HCT116 (cell line): Measurements from ENCODE around the gene RCOR3. TPM values are rescaled to one million over a fixed set of nuclear protein-coding genes. Genes with fewer than 3 reads are reported as not detected.

Source experiments
- ATAC-seq: fragments of 200-7000 bp; cut with Tn5 transposase; 2 replicates; pipeline ENCODE4 v1.9.1; 2020; ENCODE audit warnings: mild to moderate bottlenecking, moderate library complexity
- BruUV-seq: library from RNA; stranded (reverse); fragments of 400-500 nt; replicated peaks from 2 replicates; lab custom pipeline; 2021; lab: Mats Ljungman, UMichigan
- CTCF ChIA-PET: fragments of 300-600 bp; sonication (Branson Sonifier 250); formaldehyde crosslinking; loops from one replicate; lab custom pipeline; 2021; ENCODE audit warnings: antibody characterized with exemption; lab: Charles Lee
- POLR2A ChIA-PET: fragments of 300-600, 350-600 bp; sonication (Branson Sonifier 250); formaldehyde crosslinking; loops from one replicate; lab custom pipeline; 2021; ENCODE audit warnings: antibody characterized with exemption; lab: Charles Lee
- RAD21 ChIA-PET, 2 experiments: fragments of 300-600 bp; sonication (Branson Sonifier 250); formaldehyde crosslinking; loops; one replicate each; lab custom pipeline; 2023; ENCODE audit warnings: low total read pairs in 2 of 2; ENCODE audit not compliant: uncharacterized antibody in 2 of 2, unreplicated experiment in 2 of 2, low non-redundant PET in 1 of 2; lab: Charles Lee
- DNase-seq: peaks from one replicate; pipeline ENCODE4 v3.0.0-alpha.2; 2010; ENCODE audit warnings: low read depth, low spot score
- H2AFZ ChIP-seq: fragments of 200-600 bp; shearing (Covaris generic), sonication (generic); 2 replicates; pipeline ENCODE4 v1.6.1; 2017; ENCODE audit warnings: low read depth, mixed run types, mixed read lengths, antibody characterized with exemption, low read length; ENCODE audit not compliant: poor library complexity, severe bottlenecking
- H3K27ac ChIP-seq: 2 replicates; pipeline ENCODE4 v1.5.1; 2012; ENCODE audit warnings: low read depth, low read length
- H3K27me3 ChIP-seq: fragments of 200-600 bp; sonication (generic); 2 replicates; pipeline ENCODE4 v1.6.1; 2016; ENCODE audit warnings: mixed run types, low read length, mixed read lengths; ENCODE audit not compliant: insufficient read depth
- H3K36me3 ChIP-seq, 2 experiments: fragments of 200-500 bp in 1 of 2; fragments of 200-600 bp in 1 of 2; sonication (Bioruptor generic) in 1 of 2; sonication (generic) in 1 of 2; 2 replicates each; pipeline versions ENCODE4 v1.5.1 to v1.6.1; 2014 to 2016; ENCODE audit warnings: low read length in 2 of 2, inconsistent platforms in 1 of 2, mixed read lengths in 1 of 2, mixed run types in 1 of 2; ENCODE audit not compliant: insufficient read depth in 2 of 2, control insufficient read depth in 1 of 2
- H3K4me1 ChIP-seq, 2 experiments: fragments of 200-600 bp in 1 of 2; sonication (generic) in 1 of 2; 2 replicates each; pipeline versions ENCODE4 v1.5.1 to v1.6.1; 2012 to 2017; ENCODE audit warnings: low read length in 2 of 2, inconsistent platforms in 1 of 2, mild to moderate bottlenecking in 1 of 2, mixed read lengths in 1 of 2, mixed run types in 1 of 2, moderate library complexity in 1 of 2; ENCODE audit not compliant: insufficient read depth in 2 of 2, control insufficient read depth in 1 of 2
- H3K4me2 ChIP-seq: fragments of 200-600 bp; sonication (generic); 2 replicates; pipeline ENCODE4 v1.6.1; 2017; ENCODE audit warnings: mixed run types, low read length, mixed read lengths
- H3K4me3 ChIP-seq, 2 experiments: fragments of 200-600 bp in 1 of 2; sonication (generic) in 1 of 2; replicated peaks in 1 of 2; 2 replicates each; pipeline ENCODE4 v1.5.1; 2011 to 2016; ENCODE audit warnings: low read length in 2 of 2, control low read depth in 1 of 2, low read depth in 1 of 2, mild to moderate bottlenecking in 1 of 2, mixed read lengths in 1 of 2, mixed run types in 1 of 2
- H3K79me2 ChIP-seq: fragments of 200-600 bp; sonication (generic); 2 replicates; pipeline ENCODE4 v1.6.1; 2017; ENCODE audit warnings: mild to moderate bottlenecking, mixed run types, low read length, moderate library complexity, mixed read lengths; ENCODE audit not compliant: insufficient read depth
- H3K9ac ChIP-seq: fragments of 200-600 bp; sonication (generic); 2 replicates; pipeline ENCODE4 v1.6.1; 2016; ENCODE audit warnings: low read length, mixed read lengths
- H3K9me2 ChIP-seq: fragments of 200-600 bp; sonication (generic), shearing (Covaris generic); 2 replicates; pipeline ENCODE4 v1.6.1; 2017; ENCODE audit warnings: mixed run types, mild to moderate bottlenecking, moderate library complexity; ENCODE audit not compliant: insufficient read depth
- H3K9me3 ChIP-seq, 2 experiments: fragments of 200-500 bp in 1 of 2; fragments of 200-600 bp in 1 of 2; sonication (Bioruptor generic) in 1 of 2; sonication (generic) in 1 of 2; 2 replicates each; pipeline ENCODE4 v1.6.1; 2014 to 2017; ENCODE audit warnings: low read length in 2 of 2, mixed read lengths in 2 of 2, inconsistent platforms in 1 of 2, low read depth in 1 of 2, mild to moderate bottlenecking in 1 of 2, mixed run types in 1 of 2, moderate library complexity in 1 of 2; ENCODE audit not compliant: control insufficient read depth in 1 of 2, insufficient read depth in 1 of 2
- H4K20me1 ChIP-seq: fragments of 200-600 bp; sonication (generic), shearing (Covaris generic); 2 replicates; pipeline ENCODE4 v1.6.1; 2017; ENCODE audit warnings: mixed run types, mild to moderate bottlenecking, moderate library complexity; ENCODE audit not compliant: insufficient read depth
- ATF3 ChIP-seq: IDR thresholded peaks from 2 replicates; pipeline ENCODE4 v1.6.1; 2012
- EGR1 ChIP-seq: IDR thresholded peaks from 2 replicates; pipeline ENCODE4 v1.6.1; 2012; ENCODE audit warnings: low read depth
- ELF1 ChIP-seq: IDR thresholded peaks from 2 replicates; pipeline ENCODE4 v1.6.1; 2012; ENCODE audit warnings: low read depth, borderline replicate concordance
- EZH2phosphoT487 ChIP-seq: fragments of 200-600 bp; IDR thresholded peaks from 2 replicates; pipeline ENCODE4 v1.6.1; 2018; ENCODE audit warnings: antibody characterized with exemption, borderline replicate concordance
- POLR2A ChIP-seq: IDR thresholded peaks from 2 replicates; pipeline ENCODE4 v1.7.0; 2011; ENCODE audit warnings: borderline replicate concordance; ENCODE audit not compliant: insufficient read depth, insufficient read length; ENCODE audit errors: extremely low read depth
- RAD21 ChIP-seq: IDR thresholded peaks from 2 replicates; pipeline ENCODE4 v1.6.1; 2012; ENCODE audit warnings: low read depth, mild to moderate bottlenecking
- YY1 ChIP-seq: IDR thresholded peaks from 2 replicates; pipeline ENCODE4 v1.6.1; 2011; ENCODE audit warnings: low read length, low read depth, moderate library complexity, mild to moderate bottlenecking; ENCODE audit not compliant: insufficient replicate concordance; ENCODE audit errors: extremely low read depth
- ZFX ChIP-seq: fragments of 450-650 bp; IDR thresholded peaks from 2 replicates; pipeline ENCODE4 v1.6.1; 2017
- intact Hi-C: fragments of 100-400 bp; cut with micrococcal nuclease; formaldehyde crosslinking; loops from 2 replicates; pipeline ENCODE4 v1.10.0; 2022
- total RNA-seq: library from RNA; stranded (reverse); gene quantifications from one replicate; pipeline ENCODE4 v1.2.1, GENCODE V29; 2021; ENCODE audit not compliant: unreplicated experiment

The RCOR3 gene
- total RNA-seq, 1 experiment from 2014 or later = 25.7 TPM

- ChIA-PET CTCF (no interaction called here), RAD21 (interaction anchor here in 1 of 2 experiments (0.6 kb wide), 1 partner anchor 12 kb away, joined by 3 read pairs; no protein-coding TSS in a partner anchor), POLR2A (no interaction called here)
- no peak for TF ChIP-seq ELF1
- TF ChIP-seq EGR1 = no peak
- no peak for TF ChIP-seq ATF3
- TF ChIP-seq YY1 = no peak
- no TSS peak for BruUV-seq
- Histone ChIP-seq H3K4me3 (no peak overlapping the region), H3K27me3 (no peaks in the 10 kb centered on the region), H3K27ac (no peak overlapping the region), H3K4me2 (no peak overlapping the region), H3K9me2 (no peaks in the 10 kb centered on the region), H4K20me1 (no peaks in the 10 kb centered on the region), H2AFZ (no peak overlapping the region), H3K4me1 (peaks cover 3 to 21% of the 10 kb centered on the region in 2 experiments; a peak in 2 of 4 replicates), H3K9ac (no peak overlapping the region), H3K9me3 (no peaks in the 10 kb centered on the region), H3K36me3 (no peaks in the 10 kb centered on the region), H3K79me2 (no peaks in the 10 kb centered on the region)
- intact Hi-C loops = no loop called here
- ATAC-seq (no peak), DNase-seq (no peak)
Observed at GRCh38 chr1:211347077-211347844, 88.1 kb downstream of the RCOR3 start.

- Histone ChIP-seq H3K9ac (no peak overlapping the region), H3K4me2 (no peak overlapping the region), H3K79me2 (no peaks in the 10 kb centered on the region), H3K9me2 (no peaks in the 10 kb centered on the region), H4K20me1 (no peaks in the 10 kb centered on the region), H2AFZ (no peak overlapping the region), H3K4me1 (peaks cover 3 to 14% of the 10 kb centered on the region in 2 experiments; a peak in 2 of 4 replicates), H3K4me3 (no peak overlapping the region), H3K27me3 (no peaks in the 10 kb centered on the region), H3K36me3 (no peaks in the 10 kb centered on the region), H3K27ac (no peak overlapping the region), H3K9me3 (no peaks in the 10 kb centered on the region)
- POLR2A ChIA-PET = no interaction called here
- RAD21 ChIA-PET = no interaction called here
- CTCF ChIA-PET = no interaction called here
- no peak for TF ChIP-seq ZFX
- TF ChIP-seq RAD21 = no peak
- TF ChIP-seq POLR2A = no peak
- TF ChIP-seq EZH2phosphoT487 = no peak
- intact Hi-C loops = no loop called here
- DNase-seq (no peak), ATAC-seq (no peak)
- BruUV-seq = no TSS peak
Observed at GRCh38 chr1:211348547-211348946, 89.4 kb downstream of the RCOR3 start.
